Medulla oblongata (tissue), 1 donor: Measurements from ENCODE around the gene BTRC.
"Not testable (repeated sequence)": the region's sequence is repeated elsewhere in the genome, so short reads cannot be mapped to it uniquely, and the experiment has no call there.

Experiments
- DNase-seq: peaks from one replicate; pipeline ENCODE4 v3.0.0-alpha.2; 2015; ENCODE audit errors: extremely low spot score

The BTRC gene

GRCh38 chr10:101346177-101346576 is 7.8 kb upstream of the BTRC start:
- DNase-seq = no peak

GRCh38 chr10:101351017-101351416 is 2.9 kb upstream of the BTRC start:
- DNase-seq = no peak

GRCh38 chr10:101351477-101351876 is 2.5 kb upstream of the BTRC start:
- DNase-seq = no peak

GRCh38 chr10:101352857-101353256 is 1.1 kb upstream of the BTRC start:
- DNase-seq = not testable (repeated sequence)

GRCh38 chr10:101354328-101355071 is 535 bp downstream of the BTRC start:
- DNase-seq = peak; percentile 7

- DNase-seq = no peak
Measured at GRCh38 chr10:101355072-101355706, 1.2 kb downstream of the BTRC start.

GRCh38 chr10:101356132-101356531 is 2.2 kb downstream of the BTRC start:
- no peak for DNase-seq

- DNase-seq = no peak
Measured at GRCh38 chr10:101357958-101358357, 4.0 kb downstream of the BTRC start.

GRCh38 chr10:101358706-101359300 is 4.8 kb downstream of the BTRC start:
- no peak for DNase-seq

GRCh38 chr10:101360090-101360489 is 6.1 kb downstream of the BTRC start:
- not testable (repeated sequence) for DNase-seq

- DNase-seq = not testable (repeated sequence)
Measured at GRCh38 chr10:101360841-101361240, 6.9 kb downstream of the BTRC start.

GRCh38 chr10:101363850-101364400 is 10.0 kb downstream of the BTRC start:
- DNase-seq = no peak

- DNase-seq = no peak
Measured at GRCh38 chr10:101364721-101365120, 10.8 kb downstream of the BTRC start.

- no peak for DNase-seq
Measured at GRCh38 chr10:101367569-101368453, 13.8 kb downstream of the BTRC start.

GRCh38 chr10:101373063-101373462 is 19.1 kb downstream of the BTRC start:
- no peak for DNase-seq

GRCh38 chr10:101373993-101374392 is 20.0 kb downstream of the BTRC start:
- DNase-seq = not testable (repeated sequence)

GRCh38 chr10:101375076-101375475 is 21.1 kb downstream of the BTRC start:
- DNase-seq = no peak

- no peak for DNase-seq
Measured at GRCh38 chr10:101379663-101380352, 25.8 kb downstream of the BTRC start.

- no peak for DNase-seq
Measured at GRCh38 chr10:101380353-101381017, 26.5 kb downstream of the BTRC start.

- DNase-seq = no peak
Measured at GRCh38 chr10:101385866-101386658, 32.1 kb downstream of the BTRC start.
